Neural cell (in vitro differentiated cells): Measurements from ENCODE around the gene MTOR. TPM values are rescaled to one million over a fixed set of nuclear protein-coding genes. Genes with fewer than 3 reads are reported as not detected.

ENCODE experiments used
- H2AFZ ChIP-seq: fragments of 200-600, 300-800 bp; sonication (generic), shearing (Covaris generic); 2 replicates; pipeline ENCODE4 v1.6.0; 2014; ENCODE audit warnings: low read depth, mild to moderate bottlenecking, antibody characterized with exemption, low read length, moderate library complexity
- H3F3A ChIP-seq: fragments of 200-600 bp; shearing (Covaris generic); 2 replicates; pipeline ENCODE4 v1.6.1; 2016; ENCODE audit warnings: mild to moderate bottlenecking, moderate library complexity, mixed read lengths, antibody characterized with exemption, low read length; ENCODE audit not compliant: insufficient read depth, poor library complexity, severe bottlenecking
- H3K27ac ChIP-seq: fragments of 200-600, 300-800 bp; sonication (generic), shearing (Covaris generic); 2 replicates; pipeline ENCODE4 v1.5.1; 2014; ENCODE audit warnings: mild to moderate bottlenecking, low read length, moderate library complexity
- H3K27me3 ChIP-seq: fragments of 300-800, 200-600 bp; sonication (generic), shearing (Covaris generic); 2 replicates; pipeline ENCODE4 v1.6.0; 2014; ENCODE audit warnings: mild to moderate bottlenecking, low read depth, low read length, moderate library complexity; ENCODE audit not compliant: insufficient read depth
- H3K36me3 ChIP-seq: fragments of 300-800, 200-600 bp; sonication (generic), shearing (Covaris generic); 2 replicates; pipeline ENCODE4 v1.5.1; 2014; ENCODE audit warnings: mild to moderate bottlenecking, antibody characterized with exemption, low read length, moderate library complexity; ENCODE audit not compliant: insufficient read depth
- H3K4me2 ChIP-seq: fragments of 300-800, 200-600 bp; sonication (generic), shearing (Covaris generic); 2 replicates; pipeline ENCODE4 v1.6.0; 2014; ENCODE audit warnings: mild to moderate bottlenecking, low read length
- H3K4me3 ChIP-seq: fragments of 300-800, 200-600 bp; sonication (generic), shearing (Covaris generic); 2 replicates; pipeline ENCODE4 v1.5.1; 2014; ENCODE audit warnings: mild to moderate bottlenecking, low read length, moderate library complexity
- H3K79me2 ChIP-seq: fragments of 200-600 bp; shearing (Covaris generic); replicated peaks from 2 replicates; pipeline ENCODE4 v1.6.0; 2014; ENCODE audit warnings: mild to moderate bottlenecking, low read length, moderate library complexity; ENCODE audit not compliant: insufficient read depth
- H3K9ac ChIP-seq: fragments of 300-800, 200-600 bp; sonication (generic), shearing (Covaris generic); 2 replicates; pipeline ENCODE4 v1.6.1; 2016; ENCODE audit warnings: mild to moderate bottlenecking, low read length, mixed read lengths
- H3K9me2 ChIP-seq: fragments of 200-600 bp; shearing (Covaris generic); 2 replicates; pipeline ENCODE4 v1.6.1; 2016; ENCODE audit warnings: mild to moderate bottlenecking, low read length, mixed read lengths; ENCODE audit not compliant: insufficient read depth
- H3K9me3 ChIP-seq: fragments of 200-600, 300-800 bp; sonication (generic), shearing (Covaris generic); 2 replicates; pipeline ENCODE4 v1.6.1; 2016; ENCODE audit warnings: mild to moderate bottlenecking, mixed run types, low read length, moderate library complexity, mixed read lengths
- H4K20me1 ChIP-seq: fragments of 200-600 bp; shearing (Covaris generic); 2 replicates; pipeline ENCODE4 v1.6.1; 2016; ENCODE audit warnings: mild to moderate bottlenecking, mixed run types; ENCODE audit not compliant: insufficient read depth
- EP300 ChIP-seq: fragments of 450-650 bp; conservative IDR thresholded peaks from 2 replicates; pipeline ENCODE4 v1.6.1; 2014; ENCODE audit warnings: antibody characterized with exemption, mild to moderate bottlenecking, moderate library complexity; ENCODE audit not compliant: poor library complexity, severe bottlenecking
- EZH2 ChIP-seq: fragments of 200-600, 300-800 bp; shearing (Covaris generic), sonication (generic); IDR thresholded peaks from 2 replicates; pipeline ENCODE4 v1.6.1; 2014; ENCODE audit warnings: antibody characterized with exemption, low read length, borderline replicate concordance, mild to moderate bottlenecking; ENCODE audit not compliant: insufficient read depth, poor library complexity, severe bottlenecking
- MXI1 ChIP-seq: fragments of 450-650 bp; conservative IDR thresholded peaks from 2 replicates; pipeline ENCODE4 v1.6.1; 2014; ENCODE audit warnings: antibody characterized with exemption, mild to moderate bottlenecking; ENCODE audit not compliant: poor library complexity, severe bottlenecking
- POLR2AphosphoS5 ChIP-seq: IDR thresholded peaks from 2 replicates; pipeline ENCODE4 v1.6.1; 2012
- RAD21 ChIP-seq: fragments of 450-650 bp; conservative IDR thresholded peaks from 2 replicates; pipeline ENCODE4 v1.6.1; 2014; ENCODE audit warnings: antibody characterized with exemption, mild to moderate bottlenecking, moderate library complexity
- SMC3 ChIP-seq: fragments of 450-650 bp; conservative IDR thresholded peaks from 2 replicates; pipeline ENCODE4 v1.6.1; 2014; ENCODE audit warnings: antibody characterized with exemption, mild to moderate bottlenecking, moderate library complexity; ENCODE audit not compliant: poor library complexity
- TAF1 ChIP-seq: IDR thresholded peaks from 2 replicates; pipeline ENCODE4 v1.6.1; 2012; ENCODE audit warnings: low read depth
- polyA plus RNA-seq: library from polyadenylated mRNA; depleted of rRNA; stranded (reverse); fragments of >200 nt; gene quantifications from 2 replicates; pipeline ENCODE4 v1.2.3, GENCODE V29; 2014
- TF ChIP-seq, protein P1 (sequence below): fragments of 450-650 bp; IDR thresholded peaks from 2 replicates; pipeline ENCODE4 v1.5.1; 2014; ENCODE audit warnings: antibody characterized with exemption, mild to moderate bottlenecking, moderate library complexity; ENCODE audit not compliant: poor library complexity, severe bottlenecking
- TF ChIP-seq, protein P2 (sequence below): IDR thresholded peaks from 2 replicates; pipeline ENCODE4 v1.6.1; 2012; ENCODE audit warnings: borderline replicate concordance

The MTOR gene
- polyA plus RNA-seq, 1 donor from 2014 or later: 41.2 TPM

DNA sequence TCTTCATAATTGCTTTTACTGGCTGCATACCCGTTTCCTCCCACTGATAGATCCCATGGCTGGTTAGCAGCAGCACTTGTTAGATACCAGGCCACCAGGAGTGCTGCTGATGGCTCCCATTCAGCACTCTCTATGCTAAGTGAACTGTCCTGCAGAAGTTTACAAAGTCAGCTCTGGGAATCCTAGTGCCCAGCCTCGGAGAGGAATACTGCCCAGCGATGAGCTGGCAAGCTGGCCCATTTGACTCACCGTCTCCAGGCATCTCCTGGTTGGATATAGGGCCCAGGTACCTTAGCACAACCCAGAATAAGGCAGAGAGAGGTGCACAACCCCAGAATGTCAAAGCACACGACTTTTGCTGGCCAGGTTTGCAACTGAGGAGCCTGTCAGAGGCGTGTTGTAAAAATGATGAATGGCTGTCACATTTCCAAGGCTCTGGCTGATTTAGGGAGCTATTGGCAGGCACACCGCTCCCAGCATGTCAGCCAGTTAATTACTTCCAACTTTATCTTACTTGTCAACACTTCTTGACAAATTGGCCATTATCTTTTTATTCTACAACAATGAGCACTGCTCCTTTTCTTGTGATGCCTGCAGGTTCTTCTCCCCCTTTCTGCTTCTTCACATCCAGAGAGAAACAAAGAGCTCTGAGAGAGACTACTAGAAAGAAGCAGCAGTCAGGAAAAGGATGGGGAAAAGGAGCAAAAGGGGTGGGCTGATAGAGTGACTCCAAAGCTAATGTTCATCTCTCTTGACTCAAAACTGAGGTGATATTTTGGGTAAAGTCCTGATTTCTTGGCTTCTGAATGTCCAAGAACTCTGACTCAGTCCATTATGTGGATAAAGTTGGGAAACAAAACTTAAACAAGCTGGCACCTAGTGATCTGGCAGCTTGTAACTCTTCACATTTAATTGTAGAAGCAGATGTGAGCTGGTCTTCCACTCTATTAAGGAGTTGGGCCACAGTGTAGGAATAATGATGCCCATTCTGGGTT, 84.0 kb downstream of the MTOR start:
- Histone ChIP-seq H2AFZ (no peak overlapping the region), H3K27ac (peak overlapping the region; percentile 75), H3K27me3 (no peaks in the 10 kb centered on the region), H3K36me3 (peaks cover 4% of the 10 kb centered on the region), H3K4me2 (peak overlapping the region; percentile 45), H3K9me3 (no peaks in the 10 kb centered on the region), H3K9me2 (no peaks in the 10 kb centered on the region), H4K20me1 (no peaks in the 10 kb centered on the region), H3K9ac (peak overlapping the region; percentile 43), H3F3A (peaks cover 10% of the 10 kb centered on the region), H3K4me3 (peak overlapping the region; percentile 46), H3K79me2 (no peaks in the 10 kb centered on the region)
- no peak for TF ChIP-seq EZH2
- TF ChIP-seq EP300: peak; percentile 90
- TF ChIP-seq, protein P1, sequence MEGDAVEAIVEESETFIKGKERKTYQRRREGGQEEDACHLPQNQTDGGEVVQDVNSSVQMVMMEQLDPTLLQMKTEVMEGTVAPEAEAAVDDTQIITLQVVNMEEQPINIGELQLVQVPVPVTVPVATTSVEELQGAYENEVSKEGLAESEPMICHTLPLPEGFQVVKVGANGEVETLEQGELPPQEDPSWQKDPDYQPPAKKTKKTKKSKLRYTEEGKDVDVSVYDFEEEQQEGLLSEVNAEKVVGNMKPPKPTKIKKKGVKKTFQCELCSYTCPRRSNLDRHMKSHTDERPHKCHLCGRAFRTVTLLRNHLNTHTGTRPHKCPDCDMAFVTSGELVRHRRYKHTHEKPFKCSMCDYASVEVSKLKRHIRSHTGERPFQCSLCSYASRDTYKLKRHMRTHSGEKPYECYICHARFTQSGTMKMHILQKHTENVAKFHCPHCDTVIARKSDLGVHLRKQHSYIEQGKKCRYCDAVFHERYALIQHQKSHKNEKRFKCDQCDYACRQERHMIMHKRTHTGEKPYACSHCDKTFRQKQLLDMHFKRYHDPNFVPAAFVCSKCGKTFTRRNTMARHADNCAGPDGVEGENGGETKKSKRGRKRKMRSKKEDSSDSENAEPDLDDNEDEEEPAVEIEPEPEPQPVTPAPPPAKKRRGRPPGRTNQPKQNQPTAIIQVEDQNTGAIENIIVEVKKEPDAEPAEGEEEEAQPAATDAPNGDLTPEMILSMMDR: no peak
- peak; percentile 52 for TF ChIP-seq MXI1
- TF ChIP-seq SMC3: no peak
- no peak for TF ChIP-seq TAF1
- TF ChIP-seq, protein P2, sequence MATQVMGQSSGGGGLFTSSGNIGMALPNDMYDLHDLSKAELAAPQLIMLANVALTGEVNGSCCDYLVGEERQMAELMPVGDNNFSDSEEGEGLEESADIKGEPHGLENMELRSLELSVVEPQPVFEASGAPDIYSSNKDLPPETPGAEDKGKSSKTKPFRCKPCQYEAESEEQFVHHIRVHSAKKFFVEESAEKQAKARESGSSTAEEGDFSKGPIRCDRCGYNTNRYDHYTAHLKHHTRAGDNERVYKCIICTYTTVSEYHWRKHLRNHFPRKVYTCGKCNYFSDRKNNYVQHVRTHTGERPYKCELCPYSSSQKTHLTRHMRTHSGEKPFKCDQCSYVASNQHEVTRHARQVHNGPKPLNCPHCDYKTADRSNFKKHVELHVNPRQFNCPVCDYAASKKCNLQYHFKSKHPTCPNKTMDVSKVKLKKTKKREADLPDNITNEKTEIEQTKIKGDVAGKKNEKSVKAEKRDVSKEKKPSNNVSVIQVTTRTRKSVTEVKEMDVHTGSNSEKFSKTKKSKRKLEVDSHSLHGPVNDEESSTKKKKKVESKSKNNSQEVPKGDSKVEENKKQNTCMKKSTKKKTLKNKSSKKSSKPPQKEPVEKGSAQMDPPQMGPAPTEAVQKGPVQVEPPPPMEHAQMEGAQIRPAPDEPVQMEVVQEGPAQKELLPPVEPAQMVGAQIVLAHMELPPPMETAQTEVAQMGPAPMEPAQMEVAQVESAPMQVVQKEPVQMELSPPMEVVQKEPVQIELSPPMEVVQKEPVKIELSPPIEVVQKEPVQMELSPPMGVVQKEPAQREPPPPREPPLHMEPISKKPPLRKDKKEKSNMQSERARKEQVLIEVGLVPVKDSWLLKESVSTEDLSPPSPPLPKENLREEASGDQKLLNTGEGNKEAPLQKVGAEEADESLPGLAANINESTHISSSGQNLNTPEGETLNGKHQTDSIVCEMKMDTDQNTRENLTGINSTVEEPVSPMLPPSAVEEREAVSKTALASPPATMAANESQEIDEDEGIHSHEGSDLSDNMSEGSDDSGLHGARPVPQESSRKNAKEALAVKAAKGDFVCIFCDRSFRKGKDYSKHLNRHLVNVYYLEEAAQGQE: no peak
- TF ChIP-seq RAD21: peak; percentile 9
- peak; percentile 88 for TF ChIP-seq POLR2AphosphoS5

DNA sequence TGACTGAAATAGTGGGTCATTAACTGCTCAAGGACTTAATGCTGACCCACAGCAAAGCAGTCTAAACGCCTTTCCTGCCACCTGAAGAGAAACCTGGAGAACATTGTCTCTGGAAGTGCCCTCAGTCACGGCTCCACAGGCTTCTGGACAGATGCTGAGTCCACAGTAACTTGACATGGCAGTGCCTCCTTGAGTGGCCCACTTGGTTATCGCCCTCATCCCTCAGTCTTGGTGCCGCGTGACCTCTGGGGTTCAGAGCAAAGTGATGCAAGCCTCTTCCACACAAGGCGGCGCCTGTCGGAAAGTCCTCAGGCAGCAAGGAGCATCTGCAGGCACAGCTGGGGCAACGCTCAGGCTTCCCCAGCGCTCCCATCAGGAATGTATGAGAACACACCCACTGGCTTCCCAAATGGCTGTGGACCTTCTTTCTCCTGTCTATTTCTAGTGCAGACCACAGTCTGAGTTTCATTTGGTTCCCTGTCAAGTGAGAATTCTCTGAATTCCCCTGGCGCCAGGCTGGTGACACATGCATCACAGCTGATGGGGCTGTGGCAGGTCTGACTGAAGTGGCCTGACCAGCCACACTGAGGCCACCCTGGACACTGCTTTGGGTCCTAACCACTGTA, 86.2 kb downstream of the MTOR start:
- H3K27ac ChIP-seq: no peak overlapping the region
- H3K4me3 ChIP-seq: no peak overlapping the region
- H3K9me3 ChIP-seq: no peaks in the 10 kb centered on the region
- no peak overlapping the region for H2AFZ ChIP-seq
- H3K36me3 ChIP-seq: no peaks in the 10 kb centered on the region
- H3K9me2 ChIP-seq: no peaks in the 10 kb centered on the region
- no peaks in the 10 kb centered on the region for H4K20me1 ChIP-seq
- H3K27me3 ChIP-seq: no peaks in the 10 kb centered on the region
- H3F3A ChIP-seq: peaks cover 10% of the 10 kb centered on the region
- TF ChIP-seq, protein P2: no peak
- TF ChIP-seq POLR2AphosphoS5 (no peak), EZH2 (no peak), TAF1 (no peak), RAD21 (no peak), EP300 (no peak), SMC3 (no peak)
- TF ChIP-seq, protein P1: no peak
- H3K4me2 ChIP-seq: no peak overlapping the region
- H3K79me2 ChIP-seq: no peaks in the 10 kb centered on the region
- H3K9ac ChIP-seq: no peak overlapping the region
